ENCODE data around the gene GLDC.

- TF ChIP-seq MAX (IDR thresholded peaks at IDR 0.05; ENCODE audit: low read depth, low read length) (no peak), POLR2A (IDR thresholded peaks at IDR 0.05; ENCODE audit: low read depth, low read length) (no peak)
Observed at GRCh38 chr9:6667633-6668280, 22.2 kb upstream of the GLDC start.

Measured in GM12878 (cell line).